K562 (cell line): ENCODE results near the gene SLC25A21. TPM values are rescaled to one million over a fixed set of nuclear protein-coding genes. Genes with fewer than 3 reads are reported as not detected.

Experiments
- ARID4B ChIP-seq: sonication (generic); formaldehyde crosslinking; IDR thresholded peaks from 2 replicates; pipeline ENCODE4 v1.8.0; 2022; ENCODE audit warnings: mild to moderate bottlenecking, missing genetic modification reagents
- DEAF1 ChIP-seq: fragments of 450-650 bp; formaldehyde crosslinking; IDR thresholded peaks from 2 replicates; pipeline ENCODE4 v1.4.0; 2020; ENCODE audit warnings: mild to moderate bottlenecking, moderate library complexity
- TCFL5 ChIP-seq: fragments of 250-450 bp; sonication (Bioruptor Pico); conservative IDR thresholded peaks from 2 replicates; pipeline ENCODE4 v1.6.1; 2021; ENCODE audit warnings: mild to moderate bottlenecking, moderate library complexity, matching md5 sums
- TRIM24 ChIP-seq, 2 experiments: fragments of 450-650 bp; IDR thresholded peaks; 2 replicates each; pipeline ENCODE4 v1.6.1; 2016
- ZNF121 ChIP-seq: sonication (generic); formaldehyde crosslinking; conservative IDR thresholded peaks from 2 replicates; pipeline ENCODE4 v1.8.0; 2022; ENCODE audit warnings: missing genetic modification reagents
- ZNF354B ChIP-seq: fragments of 250-450 bp; sonication (Bioruptor Pico); IDR thresholded peaks from 2 replicates; pipeline ENCODE4 v1.4.0; 2020
- ZSCAN32 ChIP-seq: fragments of 450-650 bp; formaldehyde crosslinking; IDR thresholded peaks from 2 replicates; pipeline ENCODE4 v1.4.0; 2020; ENCODE audit warnings: mild to moderate bottlenecking, moderate library complexity
- polyA plus RNA-seq, 8 experiments: library from polyadenylated mRNA; depleted of rRNA in 4 of 8; stranded (reverse) in 5 of 8; unstranded in 3 of 8; fragments of >200 nt; fragmentation: Nextera tagmentation in 2 of 8; fragmentation: Illumina TruSeq in 1 of 8; extraction: Ambion mirVana in 2 of 8; extraction: Trizol in 1 of 8; gene quantifications; 2 replicates each; pipeline versions ENCODE4 v1.2.1 to v1.2.3, GENCODE V29; 2011 to 2014; ENCODE audit warnings: inconsistent platforms in 1 of 8, missing spikeins in 1 of 8
- total RNA-seq, 7 experiments: library from RNA; depleted of rRNA in 6 of 7; stranded (reverse); fragments of >200 nt in 6 of 7; fragmentation: Illumina TruSeq in 2 of 7; extraction: Trizol in 2 of 7; gene quantifications; 2 replicates each; pipeline versions ENCODE4 v1.2.1 to v1.2.3, GENCODE V29; 2011 to 2021; ENCODE audit warnings: low replicate concordance in 1 of 7

Gene SLC25A21
- total and polyA plus RNA-seq, 9 of the 15 experiments (the other 6 are each of a cell fraction or from before 2014, with no cell fraction given): 15.2 to 46.7 (median 28.7) TPM

GRCh38 chr14:37167151-37168047 is 5.0 kb downstream of the SLC25A21 start (continued):
- TF ChIP-seq DEAF1 (CRISPR knock-in tag): peak; percentile 52
- no peak for TF ChIP-seq ZNF121
- TF ChIP-seq ARID4B (CRISPR knock-in tag): no peak
- peak; percentile 82 for TF ChIP-seq ZSCAN32 (CRISPR knock-in tag)
- peak; percentile 85 for TF ChIP-seq ZNF354B (CRISPR knock-in tag)
- no peak; a peak in 1 of 4 replicates for TF ChIP-seq TRIM24 (IDR thresholded peaks at IDR 0.05)
- peak; percentile 89 for TF ChIP-seq TCFL5 (CRISPR knock-in tag)
